GM12801 (cell line): ENCODE data around the gene MAPK9.

Source experiments
- CTCF ChIP-seq: IDR thresholded peaks from one replicate; pipeline ENCODE4 v1.5.1; 2011; ENCODE audit warnings: control low read depth; ENCODE audit not compliant: insufficient read length; ENCODE audit errors: extremely low read depth

Gene MAPK9

GRCh38 chr5:180305481-180305880 is 13.6 kb upstream of the MAPK9 start:
- TF ChIP-seq CTCF, result no peak

GRCh38 chr5:180304431-180305375 is 12.8 kb upstream of the MAPK9 start:
- TF ChIP-seq CTCF, result no peak

- TF ChIP-seq CTCF, result no peak
These were observed 12.1 kb upstream of the MAPK9 start for GRCh38 chr5:180304016-180304292.

GRCh38 chr5:180303226-180304015 is 11.5 kb upstream of the MAPK9 start:
- no peak for TF ChIP-seq CTCF

- no peak for TF ChIP-seq CTCF
These were observed 10.4 kb upstream of the MAPK9 start for GRCh38 chr5:180302256-180302655.

GRCh38 chr5:180301253-180301652 is 9.4 kb upstream of the MAPK9 start:
- no peak for TF ChIP-seq CTCF

GRCh38 chr5:180299526-180299925 is 7.6 kb upstream of the MAPK9 start:
- no peak for TF ChIP-seq CTCF
